Activated T-cell treated with anti-CD3 and anti-CD28 coated beads, Interleukin-2, amount 50 U/mL, for 72 hours (primary cell): ENCODE measurements around the gene DCAF11. TPM values are rescaled to one million over a fixed set of nuclear protein-coding genes. Genes with fewer than 3 reads are reported as not detected.

Experiments used
- ATAC-seq, 2 donors: fragments of 150-1000 bp; cut with Tn5 transposase; replicated peaks in 1 of 2; 2 replicates each; pipeline ENCODE4 v1.10.0; 2021; ENCODE audit warnings: moderate library complexity in 2 of 2, mild to moderate bottlenecking in 1 of 2
- DNase-seq, 2 donors: peaks; one replicate each; pipeline ENCODE4 v3.0.0; 2021 to 2022; ENCODE audit warnings: mixed read lengths in 1 of 2
- H3K27ac Mint-ChIP-seq: one replicate; pipeline ENCODE4 v1.8.0; 2022; ENCODE audit warnings: mild to moderate bottlenecking, moderate library complexity, mixed read lengths
- H3K27me3 Mint-ChIP-seq: one replicate; pipeline ENCODE4 v1.8.0; 2022; ENCODE audit warnings: low read depth, mixed read lengths
- H3K36me3 Mint-ChIP-seq, 2 donors: one replicate each; pipeline ENCODE4 v1.8.0; 2022; ENCODE audit warnings: mixed read lengths in 2 of 2, mild to moderate bottlenecking in 1 of 2; ENCODE audit not compliant: insufficient read depth in 2 of 2
- H3K4me1 Mint-ChIP-seq: one replicate; pipeline ENCODE4 v1.8.0; 2022; ENCODE audit warnings: low read depth, mixed read lengths
- H3K4me3 Mint-ChIP-seq, 2 donors: one replicate each; pipeline ENCODE4 v1.8.0; 2022; ENCODE audit warnings: mild to moderate bottlenecking in 2 of 2, mixed read lengths in 2 of 2, moderate library complexity in 2 of 2
- H3K9me3 Mint-ChIP-seq, 2 donors: one replicate each; pipeline ENCODE4 v1.8.0; 2022; ENCODE audit warnings: mixed read lengths in 2 of 2
- total RNA-seq, 2 donors: library from RNA; stranded (reverse); gene quantifications; one replicate each; pipeline ENCODE4 v1.2.3, GENCODE V29; 2022

The DCAF11 gene
- total RNA-seq, 2 donors from 2014 or later, result 109 to 124 TPM

DNA sequence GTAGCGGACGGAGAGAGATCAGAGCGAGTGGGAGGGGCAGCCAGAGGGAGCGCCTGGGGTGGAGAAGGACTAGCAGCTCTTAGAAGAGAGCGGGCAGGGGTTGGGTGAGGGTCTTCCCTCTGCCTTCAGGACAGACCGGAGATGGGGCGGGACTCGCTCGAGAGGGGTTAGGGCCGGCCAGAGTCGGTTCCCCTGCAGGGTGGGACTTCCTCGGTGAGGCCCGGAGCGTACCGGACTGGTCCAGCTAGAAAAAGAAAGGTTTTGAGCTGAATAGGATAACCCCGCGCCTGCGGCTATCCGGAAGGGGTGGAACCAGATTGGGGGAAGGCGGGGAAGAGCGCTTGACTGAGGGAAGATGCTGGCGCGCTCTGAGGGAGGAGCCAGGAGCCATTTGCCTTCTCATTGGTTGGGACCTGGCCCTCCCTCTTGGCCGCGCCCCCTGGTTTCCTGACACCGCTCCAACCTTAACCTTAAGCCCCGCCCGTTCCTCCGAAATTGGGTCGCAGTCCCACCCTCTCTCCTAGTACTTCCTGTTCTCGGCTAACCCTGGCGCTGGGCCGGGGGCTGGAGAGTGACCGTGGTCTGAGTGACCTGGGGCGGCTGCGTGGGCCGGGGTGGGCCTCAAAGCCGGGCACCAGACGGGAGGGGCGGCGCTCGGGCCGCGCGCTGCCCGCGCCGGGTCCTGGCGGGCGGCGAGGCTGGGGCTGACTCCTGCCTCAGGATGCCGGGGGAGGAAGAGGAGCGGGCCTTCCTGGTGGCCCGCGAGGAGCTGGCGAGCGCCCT is 32.6 kb downstream of the DCAF11 start, which contains the start of gene RNF31:
TSS of gene RNF31 (plus strand) at position 521 of the 783 bp plus-strand sequence. CDS start at position 722, 201 bp downstream.
- peak within 1 kb of the TSS; percentile 93 to 99 for H3K4me3 Mint-ChIP-seq
- H3K27me3 Mint-ChIP-seq, result no peaks in the 10 kb centered on the region
- DNase-seq, result peak; percentile 98 to 99
- peak; percentile 87 to 88 for ATAC-seq
- peaks cover 26 to 35% of the 10 kb centered on the region in 2 donors for H3K36me3 Mint-ChIP-seq
- H3K9me3 Mint-ChIP-seq, result no peaks in the 10 kb centered on the region
- peaks cover 58% of the 10 kb centered on the region for H3K4me1 Mint-ChIP-seq
- H3K27ac Mint-ChIP-seq, result peak within 1 kb of the TSS; percentile 88

DNA sequence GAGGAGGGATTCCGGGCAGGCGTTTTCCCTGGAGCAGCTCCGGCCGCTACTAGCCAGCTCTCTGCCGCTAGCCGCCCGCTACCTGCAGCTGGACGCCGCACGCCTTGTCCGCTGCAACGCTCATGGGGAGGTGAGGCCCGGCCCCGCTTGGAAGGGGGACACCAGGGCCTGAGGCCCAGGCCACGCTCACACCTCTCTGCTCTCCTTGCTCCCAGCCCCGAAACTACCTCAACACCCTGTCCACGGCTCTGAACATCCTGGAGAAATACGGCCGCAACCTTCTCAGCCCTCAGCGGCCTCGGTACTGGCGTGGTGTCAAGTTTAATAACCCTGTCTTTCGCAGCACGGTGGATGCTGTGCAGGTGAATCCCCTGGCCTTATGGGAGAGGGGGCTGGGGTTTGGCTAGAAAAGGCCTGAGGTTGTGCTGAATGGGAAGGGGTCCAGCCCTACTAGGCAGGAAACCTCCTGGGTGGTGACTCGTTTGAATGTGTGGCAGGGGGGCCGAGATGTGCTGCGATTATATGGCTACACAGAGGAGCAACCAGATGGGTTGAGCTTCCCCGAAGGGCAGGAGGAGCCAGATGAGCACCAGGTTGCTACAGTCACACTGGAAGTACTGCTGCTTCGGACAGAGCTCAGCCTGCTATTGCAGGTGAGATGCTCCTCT is 33.3 kb downstream of the DCAF11 start:
- Mint-ChIP-seq H3K36me3 (peaks cover 23 to 34% of the 10 kb centered on the region in 2 donors), H3K27ac (peak overlapping the region; percentile 62), H3K27me3 (no peaks in the 10 kb centered on the region), H3K4me1 (peaks cover 51% of the 10 kb centered on the region), H3K4me3 (peak overlapping the region; percentile 93 to 99), H3K9me3 (no peaks in the 10 kb centered on the region)
- no peak for DNase-seq
- no peak for ATAC-seq

DNA sequence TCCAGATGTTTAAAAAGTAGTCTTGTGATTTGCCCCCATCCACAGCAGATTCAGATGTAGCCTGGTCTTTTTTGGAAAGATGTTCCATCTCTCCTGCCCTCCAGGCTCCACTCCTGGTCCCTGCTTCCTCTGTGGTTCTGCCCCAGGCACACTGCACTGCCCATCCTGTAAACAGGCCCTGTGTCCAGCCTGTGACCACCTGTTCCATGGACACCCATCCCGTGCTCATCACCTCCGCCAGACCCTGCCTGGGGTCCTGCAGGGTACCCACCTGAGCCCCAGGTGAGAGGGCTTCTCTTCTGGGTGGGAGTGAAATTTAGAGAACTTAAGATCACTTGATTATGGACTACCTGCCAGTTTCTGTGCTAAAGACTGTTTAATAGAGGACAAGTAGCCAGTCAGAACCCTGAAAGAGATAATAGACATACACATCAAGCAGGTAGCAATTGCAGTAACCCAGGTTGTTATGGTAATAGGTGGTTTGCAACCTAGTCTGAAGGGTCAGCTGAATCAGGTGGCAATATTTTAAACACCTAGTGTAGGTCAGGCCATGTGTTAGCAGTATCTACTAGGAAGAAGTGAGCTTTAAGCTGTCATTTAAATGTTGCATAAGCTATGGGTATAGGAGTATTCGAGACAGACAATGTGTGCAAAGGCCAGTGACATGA is 34.9 kb downstream of the DCAF11 start:
- Mint-ChIP-seq H3K27ac (peak overlapping the region; percentile 84), H3K27me3 (no peaks in the 10 kb centered on the region), H3K9me3 (no peaks in the 10 kb centered on the region), H3K4me1 (peaks cover 35% of the 10 kb centered on the region), H3K4me3 (peak overlapping the region; percentile 75 to 99), H3K36me3 (peaks cover 17 to 26% of the 10 kb centered on the region in 2 donors)
- DNase-seq, result no peak
- no peak for ATAC-seq

DNA sequence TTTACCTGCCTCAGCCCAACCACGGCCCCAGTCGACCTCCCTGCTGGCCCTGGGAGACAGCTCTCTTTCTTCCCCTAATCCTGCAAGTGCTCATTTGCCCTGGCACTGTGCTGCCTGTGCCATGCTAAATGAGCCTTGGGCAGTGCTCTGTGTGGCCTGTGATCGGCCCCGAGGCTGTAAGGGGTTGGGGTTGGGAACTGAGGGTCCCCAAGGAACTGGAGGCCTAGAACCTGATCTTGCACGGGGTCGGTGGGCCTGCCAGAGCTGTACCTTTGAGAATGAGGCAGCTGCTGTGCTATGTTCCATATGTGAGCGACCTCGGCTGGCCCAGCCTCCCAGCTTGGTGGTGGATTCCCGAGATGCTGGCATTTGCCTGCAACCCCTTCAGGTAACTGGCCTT is 35.5 kb downstream of the DCAF11 start:
- DNase-seq, result no peak
- no peaks in the 10 kb centered on the region for H3K27me3 Mint-ChIP-seq
- H3K4me3 Mint-ChIP-seq, result no peak overlapping the region
- H3K27ac Mint-ChIP-seq, result no peak overlapping the region
- peaks cover 29% of the 10 kb centered on the region for H3K4me1 Mint-ChIP-seq
- no peak for ATAC-seq
- H3K36me3 Mint-ChIP-seq, result peaks cover 20 to 23% of the 10 kb centered on the region in 2 donors
- no peaks in the 10 kb centered on the region for H3K9me3 Mint-ChIP-seq

DNA sequence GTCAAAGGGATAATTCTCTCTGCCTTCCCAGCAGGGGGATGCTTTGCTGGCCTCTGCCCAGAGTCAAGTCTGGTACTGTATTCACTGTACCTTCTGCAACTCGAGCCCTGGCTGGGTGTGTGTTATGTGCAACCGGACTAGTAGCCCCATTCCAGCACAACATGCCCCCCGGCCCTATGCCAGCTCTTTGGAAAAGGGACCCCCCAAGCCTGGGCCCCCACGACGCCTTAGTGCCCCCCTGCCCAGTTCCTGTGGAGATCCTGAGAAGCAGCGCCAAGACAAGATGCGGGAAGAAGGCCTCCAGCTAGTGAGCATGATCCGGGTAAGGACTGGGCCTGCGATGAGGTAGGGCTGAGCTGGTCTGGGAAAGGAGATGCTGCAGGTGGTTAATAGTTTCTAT is 36.0 kb downstream of the DCAF11 start:
- ATAC-seq (no peak), DNase-seq (no peak)
- no peaks in the 10 kb centered on the region for H3K27me3 Mint-ChIP-seq
- H3K36me3 Mint-ChIP-seq, result peaks cover 20 to 27% of the 10 kb centered on the region in 2 donors
- H3K27ac Mint-ChIP-seq, result peak overlapping the region; percentile 40
- H3K9me3 Mint-ChIP-seq, result no peaks in the 10 kb centered on the region
- no peak overlapping the region for H3K4me3 Mint-ChIP-seq
- peaks cover 26% of the 10 kb centered on the region for H3K4me1 Mint-ChIP-seq

DNA sequence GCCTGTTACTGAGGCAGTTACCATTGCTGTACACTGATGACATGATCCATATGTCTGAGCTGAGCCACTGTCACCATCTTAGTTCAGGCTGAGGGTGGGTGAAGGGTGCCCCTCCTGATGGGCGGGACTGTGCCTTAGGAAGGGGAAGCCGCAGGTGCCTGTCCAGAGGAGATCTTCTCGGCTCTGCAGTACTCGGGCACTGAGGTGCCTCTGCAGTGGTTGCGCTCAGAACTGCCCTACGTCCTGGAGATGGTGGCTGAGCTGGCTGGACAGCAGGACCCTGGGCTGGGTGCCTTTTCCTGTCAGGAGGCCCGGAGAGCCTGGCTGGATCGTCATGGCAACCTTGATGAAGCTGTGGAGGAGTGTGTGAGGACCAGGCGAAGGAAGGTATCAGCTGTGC is 36.4 kb downstream of the DCAF11 start:
- no peak for ATAC-seq
- peaks cover 23% of the 10 kb centered on the region for H3K4me1 Mint-ChIP-seq
- DNase-seq, result no peak
- H3K4me3 Mint-ChIP-seq, result no peak overlapping the region
- H3K9me3 Mint-ChIP-seq, result no peaks in the 10 kb centered on the region
- H3K27me3 Mint-ChIP-seq, result no peaks in the 10 kb centered on the region
- H3K36me3 Mint-ChIP-seq, result peaks cover 20 to 29% of the 10 kb centered on the region in 2 donors
- peak overlapping the region; percentile 40 for H3K27ac Mint-ChIP-seq

DNA sequence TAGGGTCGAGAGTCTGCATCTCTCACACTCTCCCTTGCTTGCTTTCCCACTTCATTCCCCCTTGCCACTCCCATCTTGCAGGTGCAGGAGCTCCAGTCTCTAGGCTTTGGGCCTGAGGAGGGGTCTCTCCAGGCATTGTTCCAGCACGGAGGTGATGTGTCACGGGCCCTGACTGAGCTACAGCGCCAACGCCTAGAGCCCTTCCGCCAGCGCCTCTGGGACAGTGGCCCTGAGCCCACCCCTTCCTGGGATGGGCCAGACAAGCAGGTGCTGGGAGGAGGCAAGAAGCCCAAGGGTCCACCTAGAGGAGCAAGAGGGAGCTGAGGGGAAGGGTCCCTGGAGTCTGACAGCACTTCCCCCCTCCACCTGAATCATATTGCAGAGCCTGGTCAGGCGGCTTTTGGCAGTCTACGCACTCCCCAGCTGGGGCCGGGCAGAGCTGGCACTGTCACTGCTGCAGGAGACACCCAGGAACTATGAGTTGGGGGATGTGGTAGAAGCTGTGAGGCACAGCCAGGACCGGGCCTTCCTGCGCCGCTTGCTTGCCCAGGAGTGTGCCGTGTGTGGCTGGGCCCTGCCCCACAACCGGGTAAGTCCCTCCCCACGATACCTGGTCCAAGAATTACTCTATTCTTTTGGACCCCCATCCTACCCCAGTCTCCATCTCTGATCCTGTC is 37.0 kb downstream of the DCAF11 start:
- H3K4me1 Mint-ChIP-seq, result peaks cover 23% of the 10 kb centered on the region
- no peak for DNase-seq
- H3K4me3 Mint-ChIP-seq, result no peak overlapping the region

DNA sequence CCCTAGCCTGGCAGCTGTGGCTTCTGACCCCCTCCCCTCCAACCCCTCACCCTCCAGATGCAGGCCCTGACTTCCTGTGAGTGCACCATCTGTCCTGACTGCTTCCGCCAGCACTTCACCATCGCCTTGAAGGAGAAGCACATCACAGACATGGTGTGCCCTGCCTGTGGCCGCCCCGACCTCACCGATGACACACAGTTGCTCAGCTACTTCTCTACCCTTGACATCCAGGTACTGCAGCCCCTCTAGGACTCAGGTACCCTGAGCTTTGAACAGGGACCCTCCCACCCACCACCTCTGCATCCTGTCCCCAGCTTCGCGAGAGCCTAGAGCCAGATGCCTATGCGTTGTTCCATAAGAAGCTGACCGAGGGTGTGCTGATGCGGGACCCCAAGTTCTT is 40.5 kb downstream of the DCAF11 start:
- Mint-ChIP-seq H3K9me3 (no peaks in the 10 kb centered on the region), H3K27me3 (no peaks in the 10 kb centered on the region), H3K4me3 (no peak overlapping the region), H3K4me1 (peaks cover 9% of the 10 kb centered on the region), H3K36me3 (peaks cover 17 to 19% of the 10 kb centered on the region in 2 donors), H3K27ac (no peak overlapping the region)
- no peak for DNase-seq
- ATAC-seq, result no peak

More for the DNA sequence above, 37.0 kb downstream of the DCAF11 start:
- no peak for ATAC-seq
- H3K36me3 Mint-ChIP-seq, result peaks cover 20 to 27% of the 10 kb centered on the region in 2 donors
- H3K9me3 Mint-ChIP-seq, result no peaks in the 10 kb centered on the region
- peak overlapping the region; percentile 79 for H3K27ac Mint-ChIP-seq
- H3K27me3 Mint-ChIP-seq, result no peaks in the 10 kb centered on the region

DNA sequence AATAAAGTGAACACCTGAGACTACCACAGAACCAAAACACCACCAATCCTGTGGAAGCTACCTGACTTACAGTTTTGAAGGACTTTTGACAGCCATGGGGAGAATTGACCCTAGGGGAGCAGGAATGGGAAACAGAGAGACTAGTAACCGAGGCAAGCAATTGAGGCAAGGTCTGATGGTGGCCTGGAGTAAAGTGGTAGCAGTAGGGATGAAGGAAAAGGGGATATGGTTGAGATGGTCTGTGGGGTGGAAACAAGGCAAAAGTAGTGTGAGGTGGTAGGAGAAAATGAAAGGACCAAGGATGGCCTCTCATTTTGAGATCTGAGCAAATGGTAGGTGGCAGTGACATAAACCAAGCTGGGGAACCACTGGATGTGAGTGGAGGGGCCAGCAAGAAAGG is 42.3 kb downstream of the DCAF11 start:
- Mint-ChIP-seq H3K27me3 (no peaks in the 10 kb centered on the region), H3K36me3 (peaks cover 14% of the 10 kb centered on the region in 2 donors), H3K4me1 (peaks cover 20% of the 10 kb centered on the region), H3K9me3 (no peaks in the 10 kb centered on the region), H3K4me3 (no peak overlapping the region), H3K27ac (peak overlapping the region; percentile 7)
- DNase-seq, result no peak
- no peak for ATAC-seq

DNA sequence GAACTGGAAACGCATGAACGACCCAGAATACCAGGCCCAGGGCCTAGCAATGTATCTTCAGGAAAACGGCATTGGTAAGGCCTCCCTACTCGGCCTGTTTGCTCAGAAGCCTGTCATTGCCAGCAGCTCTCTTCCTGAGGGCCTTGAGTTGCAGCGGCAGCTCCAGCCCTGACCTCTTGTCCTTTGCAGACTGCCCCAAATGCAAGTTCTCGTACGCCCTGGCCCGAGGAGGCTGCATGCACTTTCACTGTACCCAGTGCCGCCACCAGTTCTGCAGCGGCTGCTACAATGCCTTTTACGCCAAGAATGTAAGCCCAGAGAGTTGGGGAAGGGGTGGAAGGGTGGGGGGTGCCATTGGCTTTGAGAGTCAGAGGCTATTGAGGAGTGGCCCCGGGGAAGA is 42.8 kb downstream of the DCAF11 start:
- ATAC-seq, result no peak
- DNase-seq, result no peak
- Mint-ChIP-seq H3K36me3 (peaks cover 18% of the 10 kb centered on the region in 2 donors), H3K4me3 (no peak overlapping the region), H3K27ac (no peak overlapping the region), H3K9me3 (no peaks in the 10 kb centered on the region), H3K27me3 (no peaks in the 10 kb centered on the region), H3K4me1 (peaks cover 25% of the 10 kb centered on the region)

DNA sequence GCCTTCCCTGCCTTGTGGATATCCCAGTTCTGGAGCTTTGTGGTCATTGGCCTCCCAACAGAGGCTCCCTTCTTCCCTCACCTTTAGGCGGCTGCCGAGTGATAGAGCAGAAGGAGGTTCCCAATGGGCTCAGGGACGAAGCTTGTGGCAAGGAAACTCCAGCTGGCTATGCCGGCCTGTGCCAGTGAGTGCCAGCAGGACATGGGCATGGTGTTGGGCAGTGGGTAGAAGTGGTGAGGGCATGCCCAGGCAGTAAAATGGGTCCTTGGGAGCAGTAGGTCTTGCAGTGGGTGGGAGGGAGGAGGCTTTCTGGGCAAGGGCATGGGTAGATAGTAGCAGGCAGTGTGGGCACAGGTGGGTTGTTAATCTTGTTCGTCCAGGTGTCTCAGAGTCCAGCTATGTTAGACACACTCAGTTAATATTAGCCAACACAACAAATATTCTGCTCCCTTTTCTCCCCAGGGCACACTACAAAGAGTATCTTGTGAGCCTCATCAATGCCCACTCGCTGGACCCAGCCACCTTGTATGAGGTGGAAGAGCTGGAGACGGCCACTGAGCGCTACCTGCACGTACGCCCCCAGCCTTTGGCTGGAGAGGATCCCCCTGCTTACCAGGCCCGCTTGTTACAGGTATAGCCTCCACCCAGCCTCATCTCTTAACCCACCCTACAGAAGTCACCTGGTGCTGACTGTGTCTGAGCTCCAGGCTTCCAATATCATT is 45.4 kb downstream of the DCAF11 start:
- Mint-ChIP-seq H3K27me3 (no peaks in the 10 kb centered on the region), H3K9me3 (no peaks in the 10 kb centered on the region), H3K27ac (peak overlapping the region; percentile 97), H3K36me3 (peaks cover 24 to 37% of the 10 kb centered on the region in 2 donors), H3K4me3 (no peak overlapping the region), H3K4me1 (peaks cover 48% of the 10 kb centered on the region)
- no peak for ATAC-seq
- DNase-seq, result no peak

DNA sequence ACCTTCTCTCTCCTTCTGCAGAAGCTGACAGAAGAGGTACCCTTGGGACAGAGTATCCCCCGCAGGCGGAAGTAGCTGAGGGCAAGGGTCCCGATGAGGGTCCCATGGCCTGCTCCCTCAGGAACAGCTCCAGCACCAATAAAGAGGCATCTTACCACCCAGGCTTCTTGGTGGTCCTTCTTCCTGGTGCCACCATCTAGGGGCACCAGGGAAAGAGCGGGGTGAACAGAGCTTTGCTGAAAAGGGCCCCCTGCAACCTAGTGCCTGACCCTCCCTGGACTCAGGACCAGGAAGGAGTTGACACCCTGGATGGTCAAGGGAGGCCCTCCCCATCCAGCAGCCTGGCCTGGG is 45.9 kb downstream of the DCAF11 start:
- peak overlapping the region in 1 of 2 donors; percentile 86 for H3K4me3 Mint-ChIP-seq
- DNase-seq (no peak), ATAC-seq (no peak)
- H3K36me3 Mint-ChIP-seq, result peaks cover 23 to 41% of the 10 kb centered on the region in 2 donors
- H3K27ac Mint-ChIP-seq, result peak overlapping the region; percentile 97
- H3K4me1 Mint-ChIP-seq, result peaks cover 52% of the 10 kb centered on the region
- H3K9me3 Mint-ChIP-seq, result no peaks in the 10 kb centered on the region
- no peaks in the 10 kb centered on the region for H3K27me3 Mint-ChIP-seq
